Natural killer cell treated with Interleukin-12 subunit alpha and Interleukin-12 subunit beta and Interleukin-15 and Interleukin-18, amount 100 ng/mL, for 72 hours (primary cell): Measurements from ENCODE around the gene CASTOR1. TPM values are rescaled to one million over a fixed set of nuclear protein-coding genes. Genes with fewer than 3 reads are reported as not detected.
"Not testable (repeated sequence)": the region's sequence is repeated elsewhere in the genome, so short reads cannot be mapped to it uniquely, and the experiment has no call there.

Experiments used
- ATAC-seq, 2 donors: fragments of 150-1000 bp; cut with Tn5 transposase in 1 of 2; sonication (Bioruptor Pico), chemical (Tn5 transposase) in 1 of 2; 2 replicates each; pipeline ENCODE4 v1.10.0; 2021
- DNase-seq: peaks from one replicate; pipeline ENCODE4 v3.0.0; 2022; ENCODE audit warnings: low spot score
- H3K27ac Mint-ChIP-seq, 2 donors: 1 replicate in 1 of 2; 2 replicates in 1 of 2; pipeline ENCODE4 v1.8.0; 2022; ENCODE audit warnings: mixed read lengths in 2 of 2, mild to moderate bottlenecking in 1 of 2, moderate library complexity in 1 of 2
- H3K27me3 Mint-ChIP-seq, 2 donors: 1 replicate in 1 of 2; 2 replicates in 1 of 2; pipeline ENCODE4 v1.8.0; 2022; ENCODE audit warnings: mixed read lengths in 2 of 2
- H3K36me3 Mint-ChIP-seq: one replicate; pipeline ENCODE4 v1.8.0; 2022; ENCODE audit warnings: mixed read lengths
- H3K4me1 Mint-ChIP-seq, 2 donors: 1 replicate in 1 of 2; 2 replicates in 1 of 2; pipeline ENCODE4 v1.8.0; 2022; ENCODE audit warnings: low read depth in 2 of 2, mixed read lengths in 2 of 2, mild to moderate bottlenecking in 1 of 2
- H3K4me3 Mint-ChIP-seq: one replicate; pipeline ENCODE4 v1.8.0; 2022; ENCODE audit warnings: mixed read lengths
- H3K9me3 Mint-ChIP-seq: 2 replicates; pipeline ENCODE4 v1.8.0; 2022; ENCODE audit warnings: mixed read lengths
- total RNA-seq, 2 donors: library from RNA; stranded (reverse); gene quantifications; one replicate each; pipeline ENCODE4 v1.2.3, GENCODE V29; 2022

The CASTOR1 gene
- total RNA-seq, result 1 to 10 TPM; 4.0 to 4.4 TPM

DNA sequence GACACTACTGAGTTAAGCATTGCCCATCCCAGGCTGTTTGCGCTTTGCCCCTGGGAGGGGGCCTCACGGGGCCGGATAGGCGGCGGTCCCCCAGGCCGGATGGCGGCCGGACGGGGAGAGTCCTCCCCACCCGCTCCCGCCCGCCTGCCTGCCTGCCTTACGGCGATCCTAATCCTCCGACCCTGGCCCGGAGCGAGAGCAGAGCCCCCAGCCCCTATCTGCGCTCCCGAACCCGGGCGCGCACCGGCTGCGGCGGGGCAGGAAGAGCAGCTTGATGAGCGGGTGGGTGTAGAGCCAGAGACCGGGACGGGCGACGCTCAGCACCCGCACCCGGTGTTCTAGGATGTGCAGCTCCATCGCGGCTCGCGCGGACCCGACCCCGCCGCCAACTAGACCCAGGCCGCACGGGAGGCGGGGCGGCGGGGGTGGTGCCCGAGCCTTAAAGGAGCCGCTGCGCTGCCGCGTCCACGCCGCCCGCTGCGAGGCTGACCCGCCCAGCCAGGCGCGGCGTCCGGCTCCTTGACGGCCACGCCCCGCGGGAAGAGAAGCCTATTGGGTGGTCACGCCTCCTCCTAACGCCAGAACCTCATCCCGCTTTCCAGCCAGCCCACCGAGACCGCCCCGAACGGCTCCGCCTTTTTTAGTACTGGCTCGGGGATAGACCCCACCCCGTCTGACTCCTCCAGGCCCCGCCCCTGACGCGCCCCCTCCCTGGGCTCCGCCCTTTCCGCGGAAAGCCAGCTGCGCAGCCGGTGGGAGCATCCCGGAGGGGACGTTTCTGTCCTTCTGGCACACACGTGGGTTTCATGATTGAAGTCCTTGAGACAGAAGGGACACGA, at the start of gene CASTOR1:
Gene CASTOR1 (minus strand): TSS at position 365 of the 839 bp plus-strand sequence. CDS start 8 bp downstream, at position 357.
- peaks cover 12 to 18% of the 10 kb centered on the region in 2 donors for H3K4me1 Mint-ChIP-seq

DNA sequence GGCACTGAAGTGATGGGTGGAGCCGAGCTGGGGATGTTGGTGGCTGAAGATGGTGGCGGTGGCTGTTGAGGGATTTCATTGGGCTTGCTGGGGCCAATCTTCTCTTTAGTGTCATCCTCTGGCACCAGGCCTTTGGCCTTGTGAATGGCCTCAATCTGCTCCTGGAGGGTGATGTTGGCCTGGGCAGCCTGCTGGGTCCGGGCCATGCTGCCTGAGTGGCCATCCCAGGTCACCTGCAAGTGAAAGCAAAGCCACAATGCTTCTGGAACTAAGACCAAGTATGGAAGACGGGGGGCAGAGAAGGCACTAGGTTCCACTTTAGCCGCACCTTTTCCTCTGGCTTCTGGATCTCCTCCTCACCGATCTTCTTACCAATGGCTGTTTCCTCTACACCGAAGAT, 49.5 kb upstream of the CASTOR1 start:
- ATAC-seq, result no peak
- peaks cover 11% of the 10 kb centered on the region for H3K36me3 Mint-ChIP-seq
- no peak overlapping the region for H3K4me3 Mint-ChIP-seq
- H3K9me3 Mint-ChIP-seq, result no peaks in the 10 kb centered on the region
- DNase-seq, result no peak
- H3K27ac Mint-ChIP-seq, result no peak overlapping the region
- no peaks in the 10 kb centered on the region for H3K4me1 Mint-ChIP-seq
- no peaks in the 10 kb centered on the region for H3K27me3 Mint-ChIP-seq

More for the DNA sequence above, at the start of gene CASTOR1:
- H3K27me3 Mint-ChIP-seq, result no peaks in the 10 kb centered on the region
- H3K27ac Mint-ChIP-seq, result peak within 1 kb of the TSS; percentile 68 to 79
- no peaks in the 10 kb centered on the region for H3K36me3 Mint-ChIP-seq
- H3K9me3 Mint-ChIP-seq, result no peaks in the 10 kb centered on the region
- peak within 1 kb of the TSS; percentile 84 for H3K4me3 Mint-ChIP-seq
- DNase-seq, result peak; percentile 93
- peak; percentile 89 to 95 for ATAC-seq

DNA sequence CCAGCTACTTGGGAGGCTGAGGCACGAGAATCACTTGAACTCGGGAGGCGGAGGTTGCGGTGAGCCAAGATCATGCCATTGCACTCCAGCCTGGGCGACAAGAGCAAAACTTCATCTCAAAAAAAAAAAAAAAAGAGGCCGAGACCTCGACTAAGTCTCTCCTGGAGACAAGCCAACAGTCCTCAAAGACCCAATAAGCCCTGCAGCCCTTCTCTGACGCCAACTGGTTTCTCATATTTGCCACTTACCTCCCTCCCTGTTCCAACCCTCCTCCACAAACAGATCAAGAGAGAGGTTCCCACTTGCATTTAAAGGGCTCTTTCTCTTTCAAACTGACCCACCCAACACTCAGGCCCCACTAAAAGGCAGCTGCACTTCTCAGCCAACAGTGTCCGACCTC, 49.0 kb upstream of the CASTOR1 start:
- DNase-seq, H3K27ac Mint-ChIP-seq, H3K4me1 Mint-ChIP-seq, H3K27me3 Mint-ChIP-seq, ATAC-seq, H3K36me3 Mint-ChIP-seq, H3K4me3 Mint-ChIP-seq, H3K9me3 Mint-ChIP-seq: not testable (repeated sequence)

DNA sequence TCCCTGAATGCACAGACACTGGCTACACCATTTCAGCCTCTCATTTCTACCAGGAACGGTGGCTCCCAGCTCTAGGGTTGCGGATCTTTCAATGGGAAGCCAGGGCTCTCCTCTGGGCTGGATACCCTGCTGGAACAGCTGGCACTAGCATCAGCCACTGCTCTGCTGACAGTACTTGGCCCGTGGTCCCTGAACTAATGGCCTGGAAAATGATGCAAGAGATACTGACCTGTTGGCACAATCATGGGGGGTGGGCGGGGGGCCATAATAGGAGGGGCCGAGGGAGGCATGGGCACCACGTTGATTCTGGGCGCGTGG, 48.1 kb upstream of the CASTOR1 start:
- H3K9me3 Mint-ChIP-seq, result no peaks in the 10 kb centered on the region
- H3K36me3 Mint-ChIP-seq, result peaks cover 4% of the 10 kb centered on the region
- H3K27ac Mint-ChIP-seq, result no peak overlapping the region
- H3K4me1 Mint-ChIP-seq, result no peaks in the 10 kb centered on the region
- no peak for DNase-seq
- no peak for ATAC-seq
- H3K4me3 Mint-ChIP-seq, result no peak overlapping the region
- H3K27me3 Mint-ChIP-seq, result no peaks in the 10 kb centered on the region

DNA sequence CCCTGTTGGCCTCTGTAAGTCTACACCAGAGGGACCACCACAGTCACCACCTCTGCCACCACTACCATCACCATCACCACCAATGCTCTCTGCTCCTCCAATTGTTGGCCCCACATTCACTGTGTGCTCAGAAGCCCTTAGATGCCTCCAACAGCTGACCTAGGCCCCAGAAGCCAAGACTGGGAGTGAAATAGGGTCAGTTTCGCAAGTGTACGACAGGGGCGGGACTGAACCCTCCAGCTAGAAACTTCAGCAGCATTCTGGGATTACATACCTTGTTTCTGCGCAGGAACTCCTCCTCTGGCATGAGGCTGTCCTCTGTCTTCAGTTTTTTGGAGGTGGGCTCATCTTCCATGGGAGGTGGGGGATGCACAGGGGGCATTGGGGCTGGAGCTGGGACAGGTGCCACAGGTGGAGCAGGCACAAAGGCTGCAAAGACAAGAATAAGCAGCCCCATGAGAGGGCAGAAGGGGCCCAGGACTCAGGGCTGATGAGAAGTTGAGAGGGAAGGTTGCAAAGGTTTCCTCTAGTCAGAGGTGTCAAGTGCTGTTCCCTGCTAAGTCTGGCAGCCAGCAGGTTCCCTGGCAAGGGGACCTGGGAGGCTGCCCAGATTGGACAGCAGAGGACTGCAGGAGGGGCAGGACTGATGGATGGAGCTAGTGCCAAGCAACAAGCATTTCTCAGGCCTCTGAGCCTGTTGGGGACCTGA, 47.6 kb upstream of the CASTOR1 start:
- Mint-ChIP-seq H3K27ac (no peak overlapping the region), H3K4me1 (no peaks in the 10 kb centered on the region), H3K9me3 (no peaks in the 10 kb centered on the region), H3K36me3 (peaks cover 4% of the 10 kb centered on the region), H3K4me3 (no peak overlapping the region), H3K27me3 (no peaks in the 10 kb centered on the region)
- DNase-seq (no peak), ATAC-seq (no peak)

DNA sequence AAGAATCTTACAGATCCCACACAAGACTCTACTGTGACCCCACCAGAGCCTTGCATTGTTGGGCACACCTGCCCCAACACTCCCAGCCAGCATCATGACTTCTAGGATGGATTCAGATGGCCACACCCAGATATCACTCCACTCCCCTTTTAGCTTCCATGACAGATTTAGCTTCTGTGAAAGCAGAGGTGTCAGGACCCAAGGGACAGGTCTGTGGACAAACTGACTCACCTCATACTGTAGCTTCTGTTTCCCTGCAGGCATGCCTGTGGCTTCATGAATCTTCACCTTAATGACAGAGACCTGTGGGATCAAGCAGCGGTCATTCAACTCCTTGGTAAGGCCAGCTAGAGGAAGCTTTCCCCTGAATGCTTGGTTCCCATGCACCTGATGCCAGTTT, 45.9 kb upstream of the CASTOR1 start:
- H3K9me3 Mint-ChIP-seq, result no peaks in the 10 kb centered on the region
- no peak overlapping the region for H3K4me3 Mint-ChIP-seq
- H3K27ac Mint-ChIP-seq, result peak overlapping the region in 1 of 2 donors; percentile 19
- no peaks in the 10 kb centered on the region for H3K27me3 Mint-ChIP-seq
- DNase-seq, result no peak
- no peak for ATAC-seq
- H3K36me3 Mint-ChIP-seq, result peaks cover 9% of the 10 kb centered on the region
- H3K4me1 Mint-ChIP-seq, result no peaks in the 10 kb centered on the region

DNA sequence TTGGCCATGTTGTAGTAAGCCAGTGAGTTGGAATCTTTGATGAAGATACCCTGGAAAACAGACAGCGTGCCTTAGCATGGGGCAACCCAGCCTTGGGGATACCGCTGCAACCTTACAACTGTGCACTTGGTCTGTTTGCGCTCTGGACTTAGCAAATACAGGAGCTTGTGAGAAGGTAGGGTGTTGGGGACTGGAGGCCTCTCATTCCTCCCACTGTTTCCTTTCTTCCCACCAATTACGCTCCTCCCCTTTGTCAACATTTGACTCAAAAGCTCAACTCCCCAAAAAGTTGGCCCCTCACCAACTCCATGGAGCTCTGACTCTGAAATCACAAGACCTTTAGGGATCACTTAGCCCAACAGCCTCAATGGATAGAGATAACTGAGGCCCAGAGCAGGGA, 45.3 kb upstream of the CASTOR1 start:
- Mint-ChIP-seq H3K27me3 (no peaks in the 10 kb centered on the region), H3K4me3 (no peak overlapping the region), H3K4me1 (no peaks in the 10 kb centered on the region), H3K9me3 (no peaks in the 10 kb centered on the region), H3K36me3 (peaks cover 10% of the 10 kb centered on the region), H3K27ac (no peak overlapping the region)
- ATAC-seq (no peak), DNase-seq (no peak)

DNA sequence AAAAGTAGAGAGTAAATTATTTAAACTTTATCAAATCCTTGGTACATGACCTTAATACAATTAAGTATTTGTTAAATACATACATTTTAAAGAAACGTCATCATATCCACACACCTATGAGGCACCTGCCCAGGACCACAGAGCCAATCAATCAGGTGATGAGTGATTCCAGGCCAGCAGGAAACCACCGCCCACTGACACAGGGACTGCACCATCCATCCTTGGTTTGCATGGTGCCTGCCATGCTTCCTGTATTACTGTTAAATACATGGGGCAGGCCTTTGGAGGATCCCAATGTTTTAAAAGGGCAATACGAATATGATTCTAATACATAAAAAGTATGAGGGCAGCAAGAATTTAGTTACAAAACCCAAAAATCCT, 44.4 kb upstream of the CASTOR1 start:
- no peak overlapping the region for H3K4me3 Mint-ChIP-seq
- no peaks in the 10 kb centered on the region for H3K9me3 Mint-ChIP-seq
- H3K4me1 Mint-ChIP-seq, result no peaks in the 10 kb centered on the region
- H3K36me3 Mint-ChIP-seq, result peaks cover 9% of the 10 kb centered on the region
- no peak overlapping the region for H3K27ac Mint-ChIP-seq
- no peak for ATAC-seq
- no peaks in the 10 kb centered on the region for H3K27me3 Mint-ChIP-seq
- no peak for DNase-seq

DNA sequence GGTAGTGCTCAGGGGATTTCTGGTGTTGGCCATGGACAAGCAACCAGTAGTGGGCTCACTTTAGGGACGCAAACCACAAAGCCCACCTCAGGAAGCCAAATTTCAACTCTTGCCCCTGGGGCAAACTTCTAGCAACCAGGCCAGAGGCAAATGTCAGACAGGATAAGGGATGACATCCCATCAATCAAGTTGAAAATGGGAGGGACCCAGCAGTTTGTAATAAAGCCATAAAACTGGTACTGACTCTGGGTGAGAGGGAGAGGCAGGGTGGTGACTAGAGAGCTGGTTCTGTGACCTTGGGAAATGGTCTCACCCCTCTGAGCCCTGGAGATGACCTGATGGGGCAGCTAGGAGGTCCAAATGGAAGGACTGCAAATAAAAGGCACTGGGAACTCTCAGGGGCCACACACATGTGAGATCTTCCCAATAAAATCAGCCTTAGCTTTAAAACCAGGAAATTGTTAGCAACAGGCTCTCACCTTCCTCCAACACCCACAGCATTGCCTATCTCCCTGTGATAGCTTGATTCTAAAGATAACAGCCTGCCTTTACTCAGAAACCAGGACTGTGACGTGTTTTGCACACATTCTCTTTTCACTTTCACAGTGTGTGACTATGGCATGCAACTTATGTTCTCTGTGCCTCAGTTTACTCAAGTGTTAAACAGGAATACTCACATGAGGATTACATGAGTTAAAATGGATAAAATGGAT, 43.8 kb upstream of the CASTOR1 start:
- Mint-ChIP-seq H3K27me3 (no peaks in the 10 kb centered on the region), H3K36me3 (peaks cover 6% of the 10 kb centered on the region), H3K9me3 (no peaks in the 10 kb centered on the region), H3K4me3 (no peak overlapping the region), H3K27ac (no peak overlapping the region), H3K4me1 (no peaks in the 10 kb centered on the region)
- ATAC-seq, result no peak
- no peak for DNase-seq

DNA sequence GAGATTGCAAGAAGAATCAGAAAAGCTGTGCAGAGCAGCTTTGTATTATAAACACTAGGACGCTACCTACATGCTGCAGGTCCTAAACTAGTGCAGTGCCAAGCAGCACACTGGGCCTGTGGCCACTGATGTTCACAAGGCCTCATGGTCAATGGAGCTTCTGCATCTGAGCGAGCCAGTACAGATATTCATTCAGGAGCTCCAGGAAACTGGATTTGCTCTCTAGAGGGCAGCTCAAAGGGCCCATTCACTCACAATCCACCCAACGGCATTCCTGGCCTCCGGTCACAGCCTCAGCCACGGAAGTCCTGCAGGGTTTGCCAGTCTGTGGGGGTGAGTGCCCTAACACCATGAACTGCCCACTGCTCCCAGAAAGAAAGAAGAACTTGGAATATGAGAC, 43.2 kb upstream of the CASTOR1 start:
- no peak overlapping the region for H3K4me3 Mint-ChIP-seq

DNA sequence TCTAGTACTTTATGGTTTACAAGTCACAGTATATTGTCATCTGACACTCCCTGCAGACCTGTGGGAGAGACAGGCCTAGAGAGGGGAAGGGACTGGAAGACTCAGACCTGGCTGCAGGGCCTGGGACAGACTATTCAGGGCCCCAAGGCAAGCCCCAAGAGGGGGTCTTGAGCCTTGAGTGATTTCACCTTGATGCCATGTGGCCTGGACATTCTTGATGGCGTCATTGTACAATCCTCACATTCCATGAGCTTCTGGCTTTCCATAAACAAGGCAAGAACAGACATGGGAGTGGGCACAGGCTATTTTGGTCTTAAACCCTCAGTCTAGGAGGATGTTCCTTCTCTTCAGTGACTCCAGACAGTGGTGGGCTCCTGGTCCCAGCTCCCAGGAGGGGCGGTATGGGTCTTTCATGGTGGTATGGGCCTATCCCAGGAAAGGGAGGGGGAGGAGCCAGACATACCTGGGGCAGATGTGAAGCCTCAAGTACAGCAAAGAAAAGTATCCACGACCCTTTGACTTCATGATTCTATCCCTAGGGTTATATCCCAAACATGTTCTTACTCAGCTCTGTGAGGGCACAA, 39.3 kb upstream of the CASTOR1 start:
- H3K36me3 Mint-ChIP-seq, result peaks cover 6% of the 10 kb centered on the region

More for the DNA sequence above, 43.2 kb upstream of the CASTOR1 start:
- H3K9me3 Mint-ChIP-seq, result no peaks in the 10 kb centered on the region
- H3K36me3 Mint-ChIP-seq, result peaks cover 6% of the 10 kb centered on the region
- H3K27me3 Mint-ChIP-seq, result no peaks in the 10 kb centered on the region
- ATAC-seq, result no peak
- peaks cover under 1 to 4% of the 10 kb centered on the region in 2 donors for H3K4me1 Mint-ChIP-seq
- no peak for DNase-seq
- H3K27ac Mint-ChIP-seq, result no peak overlapping the region

DNA sequence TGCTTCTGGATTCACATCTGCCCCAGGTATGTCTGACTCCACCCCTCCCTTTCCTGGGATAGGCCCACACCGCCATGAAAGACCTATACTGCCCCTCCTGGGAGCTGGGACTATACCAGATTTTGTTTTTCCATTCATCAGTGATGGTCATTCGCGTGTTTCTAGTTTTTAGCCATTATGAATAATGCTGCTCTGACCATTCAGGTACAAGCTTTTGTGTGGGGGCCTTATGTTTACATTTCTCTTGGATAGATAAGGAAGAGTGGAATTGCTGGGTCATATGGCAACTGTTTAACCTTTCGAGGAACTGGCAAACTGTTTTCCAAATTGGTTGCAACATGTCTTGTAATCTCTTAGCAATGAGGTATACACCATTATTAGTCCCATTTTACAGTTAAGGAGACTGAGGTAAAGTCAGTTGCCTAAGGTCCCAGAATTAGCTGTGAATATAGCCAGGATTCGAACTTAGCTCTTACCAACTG, 38.6 kb upstream of the CASTOR1 start:
- DNase-seq (no peak), ATAC-seq (no peak)
- Mint-ChIP-seq H3K27me3 (no peaks in the 10 kb centered on the region), H3K4me1 (peaks cover 34 to 35% of the 10 kb centered on the region in 2 donors), H3K9me3 (no peaks in the 10 kb centered on the region), H3K36me3 (peaks cover 6% of the 10 kb centered on the region), H3K27ac (peak overlapping the region; percentile 77 to 91), H3K4me3 (peak overlapping the region; percentile 70)

More for the DNA sequence above, 39.3 kb upstream of the CASTOR1 start:
- Mint-ChIP-seq H3K27me3 (no peaks in the 10 kb centered on the region), H3K9me3 (no peaks in the 10 kb centered on the region), H3K4me1 (peaks cover 29 to 31% of the 10 kb centered on the region in 2 donors), H3K4me3 (no peak overlapping the region), H3K27ac (peak overlapping the region in 1 of 2 donors; percentile 91)
- ATAC-seq (no peak), DNase-seq (peak; percentile 22)

DNA sequence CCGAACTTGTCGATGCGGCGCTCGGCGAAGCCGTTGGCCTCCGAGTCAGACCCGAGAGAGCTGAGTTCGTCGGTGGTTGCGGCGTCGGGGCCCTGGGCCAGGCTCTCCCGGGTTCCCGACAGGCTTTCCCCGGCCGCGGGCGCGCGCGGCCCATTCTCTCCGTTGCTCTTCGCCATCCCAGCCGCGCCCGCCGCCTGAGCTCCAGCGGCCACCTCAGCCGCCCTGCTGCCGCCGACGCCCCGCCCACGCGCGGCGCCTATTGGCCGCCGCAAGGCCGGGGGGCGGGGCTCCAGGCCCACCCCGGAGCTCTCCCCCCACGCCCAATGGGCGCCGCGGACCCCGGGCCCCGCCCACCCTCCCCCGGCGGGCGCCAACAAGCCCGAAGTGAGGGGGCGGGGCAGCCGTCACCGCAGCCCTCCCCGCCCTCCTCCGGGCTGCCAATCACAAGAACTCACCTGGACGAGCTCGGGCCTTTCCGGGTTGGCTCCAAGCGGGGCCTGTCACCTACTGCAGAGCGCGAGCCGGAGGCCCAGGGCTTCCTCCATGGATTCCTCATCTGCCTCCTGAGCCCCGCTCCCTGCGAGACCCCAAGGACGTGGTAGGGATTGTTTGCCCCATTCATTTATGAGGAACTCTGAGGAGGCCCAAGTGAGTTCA, 37.5 kb upstream of the CASTOR1 start, which contains the start of gene TBC1D10A:
Gene TBC1D10A (minus strand): TSS at position 236 of the 657 bp plus-strand sequence. CDS start 60 bp downstream, at position 176.
- H3K27ac Mint-ChIP-seq, result peak within 1 kb of the TSS; percentile 77 to 91
- H3K36me3 Mint-ChIP-seq, result peaks cover 6% of the 10 kb centered on the region
- DNase-seq (peak; percentile 91), ATAC-seq (peak; percentile 95 to 96)
- no peaks in the 10 kb centered on the region for H3K27me3 Mint-ChIP-seq
- H3K4me3 Mint-ChIP-seq, result peak within 1 kb of the TSS; percentile 70
- no peaks in the 10 kb centered on the region for H3K9me3 Mint-ChIP-seq
- peaks cover 34 to 35% of the 10 kb centered on the region in 2 donors for H3K4me1 Mint-ChIP-seq
